ENCODE measurements around the gene PPP4R4. TPM values are rescaled to one million over a fixed set of nuclear protein-coding genes. Genes with fewer than 3 reads are reported as not detected.
"Not testable (repeated sequence)": the region's sequence is repeated elsewhere in the genome, so short reads cannot be mapped to it uniquely, and the experiment has no call there.

PPP4R4 gene
- total and polyA plus RNA-seq, 3 donors from 2014 or later = 15.8 to 26.7 (median 24.3) TPM

DNA sequence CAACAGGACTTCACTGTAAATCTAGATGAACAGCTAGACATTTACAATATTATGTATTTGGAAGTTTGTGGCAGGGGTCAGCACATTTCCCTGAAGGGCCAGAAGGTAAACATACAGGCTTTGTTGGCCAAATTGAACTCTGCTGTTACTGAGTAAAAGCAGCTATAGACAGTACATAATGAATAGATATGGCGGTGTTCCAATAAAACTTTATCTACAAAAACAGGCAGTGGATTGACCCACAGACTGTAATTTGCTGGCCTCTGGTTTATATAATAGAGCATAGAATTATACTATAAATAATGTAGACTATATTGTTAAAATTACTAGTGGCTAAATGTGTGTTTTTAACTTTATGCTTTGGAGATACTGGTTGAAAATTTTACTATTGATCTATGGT is 93.2 kb downstream of the PPP4R4 start:
- 89 to 95% methylated on average over 1 of the region's 1 CpG for WGBS, 2 donors
- H3K36me3 ChIP-seq (ENCODE audit: low read depth, missing control alignments) = no peaks in the 10 kb centered on the region
- no peaks in the 10 kb centered on the region for H3K27me3 ChIP-seq
- intact Hi-C loops (cut with DNase I; ENCODE audit: low total_unique reads) = no loop called here
- H3K4me1 ChIP-seq = no peaks in the 10 kb centered on the region
- H3K4me3 ChIP-seq = no peak overlapping the region
- no peak overlapping the region for H3K27ac ChIP-seq
- TF ChIP-seq, protein P1, sequence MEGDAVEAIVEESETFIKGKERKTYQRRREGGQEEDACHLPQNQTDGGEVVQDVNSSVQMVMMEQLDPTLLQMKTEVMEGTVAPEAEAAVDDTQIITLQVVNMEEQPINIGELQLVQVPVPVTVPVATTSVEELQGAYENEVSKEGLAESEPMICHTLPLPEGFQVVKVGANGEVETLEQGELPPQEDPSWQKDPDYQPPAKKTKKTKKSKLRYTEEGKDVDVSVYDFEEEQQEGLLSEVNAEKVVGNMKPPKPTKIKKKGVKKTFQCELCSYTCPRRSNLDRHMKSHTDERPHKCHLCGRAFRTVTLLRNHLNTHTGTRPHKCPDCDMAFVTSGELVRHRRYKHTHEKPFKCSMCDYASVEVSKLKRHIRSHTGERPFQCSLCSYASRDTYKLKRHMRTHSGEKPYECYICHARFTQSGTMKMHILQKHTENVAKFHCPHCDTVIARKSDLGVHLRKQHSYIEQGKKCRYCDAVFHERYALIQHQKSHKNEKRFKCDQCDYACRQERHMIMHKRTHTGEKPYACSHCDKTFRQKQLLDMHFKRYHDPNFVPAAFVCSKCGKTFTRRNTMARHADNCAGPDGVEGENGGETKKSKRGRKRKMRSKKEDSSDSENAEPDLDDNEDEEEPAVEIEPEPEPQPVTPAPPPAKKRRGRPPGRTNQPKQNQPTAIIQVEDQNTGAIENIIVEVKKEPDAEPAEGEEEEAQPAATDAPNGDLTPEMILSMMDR (IDR thresholded peaks at IDR 0.05) = no peak
- TF ChIP-seq POLR2A (IDR thresholded peaks at IDR 0.05) = no peak
- no peak for DNase-seq
- no peaks in the 10 kb centered on the region for H3K9me3 ChIP-seq

DNA sequence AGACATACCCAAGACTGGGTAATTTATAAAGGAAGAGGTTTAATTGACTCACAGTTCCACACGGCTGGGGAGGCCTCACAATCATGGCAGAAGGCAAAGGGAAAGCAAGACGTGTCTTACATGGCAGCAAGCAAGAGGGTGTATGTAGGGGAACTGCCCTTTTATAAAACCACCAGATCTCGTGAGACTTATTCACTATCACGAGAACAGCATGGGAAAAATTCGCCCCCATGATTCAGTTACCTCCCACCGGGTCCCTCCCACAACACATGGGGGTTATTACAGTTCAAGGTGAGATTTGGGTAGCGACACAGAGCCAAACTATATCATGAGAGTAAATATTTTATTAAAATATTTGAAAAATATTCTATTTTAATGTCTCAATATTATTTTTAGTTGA is 94.5 kb downstream of the PPP4R4 start:
- 89 to 90% methylated on average over 7 of the region's 7 CpGs for WGBS, 2 donors
- intact Hi-C loops (cut with DNase I; ENCODE audit: low total_unique reads) = not testable (repeated sequence)

DNA sequence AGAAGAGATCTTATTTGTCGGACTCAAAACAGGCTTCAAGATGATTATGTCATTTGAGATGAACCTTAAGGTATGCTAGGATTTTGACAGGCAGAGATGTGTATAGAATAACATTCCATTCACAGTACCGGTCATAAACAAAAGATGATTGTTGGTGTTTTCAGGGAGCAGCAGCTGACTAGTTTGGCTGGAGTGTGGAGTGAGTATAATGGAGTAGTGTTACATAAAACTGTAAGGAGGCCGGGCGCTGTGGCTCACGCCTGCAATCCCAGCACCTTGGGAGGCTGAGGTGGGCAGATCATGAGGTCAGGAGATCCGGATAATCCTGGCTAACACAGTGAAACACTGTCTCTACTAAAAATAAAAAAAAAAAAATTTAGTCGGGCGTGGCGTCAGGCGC is 95.0 kb downstream of the PPP4R4 start:
- intact Hi-C loops (cut with DNase I; ENCODE audit: low total_unique reads) = no loop called here
- no peak overlapping the region for H3K27ac ChIP-seq
- no peaks in the 10 kb centered on the region for H3K4me1 ChIP-seq
- H3K27me3 ChIP-seq = no peaks in the 10 kb centered on the region
- 69 to 80% methylated on average over 10 of the region's 10 CpGs for WGBS, 2 donors
- no peaks in the 10 kb centered on the region for H3K36me3 ChIP-seq (ENCODE audit: low read depth, missing control alignments)
- no peak for TF ChIP-seq POLR2A (IDR thresholded peaks at IDR 0.05)
- TF ChIP-seq, protein P1 (IDR thresholded peaks at IDR 0.05) = no peak
- H3K9me3 ChIP-seq = no peaks in the 10 kb centered on the region
- no peak overlapping the region for H3K4me3 ChIP-seq
- peak; percentile 23 for DNase-seq

More for the DNA sequence above, 94.5 kb downstream of the PPP4R4 start:
- not testable (repeated sequence) for H3K4me3 ChIP-seq; H3K9me3 ChIP-seq; H3K36me3 ChIP-seq (ENCODE audit: low read depth, missing control alignments); H3K27ac ChIP-seq; DNase-seq; H3K4me1 ChIP-seq; H3K27me3 ChIP-seq

GRCh38 chr14:94276898-94277561 is 102.9 kb downstream of the PPP4R4 start:
- H3K27ac ChIP-seq; H3K4me1 ChIP-seq; H3K4me3 ChIP-seq; H3K36me3 ChIP-seq (ENCODE audit: low read depth, missing control alignments); DNase-seq; intact Hi-C loops (cut with DNase I; ENCODE audit: low total_unique reads); H3K9me3 ChIP-seq; H3K27me3 ChIP-seq: not testable (repeated sequence)
- 93 to 98% methylated on average over 11 of the region's 11 CpGs for WGBS, 2 donors

- Histone ChIP-seq H3K27ac (no peak overlapping the region), H3K4me1 (peaks cover 15% of the 10 kb centered on the region), H3K36me3 (ENCODE audit: low read depth, missing control alignments) (no peaks in the 10 kb centered on the region), H3K4me3 (no peak overlapping the region), H3K9me3 (no peaks in the 10 kb centered on the region), H3K27me3 (no peaks in the 10 kb centered on the region)
- no peak for TF ChIP-seq POLR2A (IDR thresholded peaks at IDR 0.05)
- TF ChIP-seq, protein P1 (IDR thresholded peaks at IDR 0.05) = no peak
- intact Hi-C loops (cut with DNase I; ENCODE audit: low total_unique reads) = no loop called here
- DNase-seq = no peak
- WGBS, 2 donors = 85 to 92% methylated on average over 2 of the region's 2 CpGs
Measured at GRCh38 chr14:94278731-94279130, 104.6 kb downstream of the PPP4R4 start.

Measured in testis (tissue), 3 donors.